Measurements from ENCODE around the gene KLHL29.

KLHL29 gene

DNA sequence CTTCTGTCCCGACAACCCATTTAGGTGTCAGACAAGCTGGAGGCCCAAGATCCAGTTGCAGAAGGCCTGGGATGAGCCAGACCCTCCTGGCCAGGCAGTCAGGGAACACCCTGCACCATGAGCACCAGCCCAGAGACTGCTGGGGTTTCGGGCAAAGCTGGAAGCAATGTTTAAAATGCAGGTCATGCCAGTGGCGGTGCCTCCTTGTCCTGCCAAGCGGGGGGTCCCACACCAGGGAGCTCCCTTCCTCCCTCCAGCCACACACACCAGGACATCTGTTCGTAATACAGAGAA, 311.7 kb downstream of the KLHL29 start:
- Histone ChIP-seq H3K4me3 (no peak overlapping the region), H3K27ac (no peak overlapping the region)
- DNase-seq (ENCODE audit: low spot score), result no peak
- TF ChIP-seq, protein P1, sequence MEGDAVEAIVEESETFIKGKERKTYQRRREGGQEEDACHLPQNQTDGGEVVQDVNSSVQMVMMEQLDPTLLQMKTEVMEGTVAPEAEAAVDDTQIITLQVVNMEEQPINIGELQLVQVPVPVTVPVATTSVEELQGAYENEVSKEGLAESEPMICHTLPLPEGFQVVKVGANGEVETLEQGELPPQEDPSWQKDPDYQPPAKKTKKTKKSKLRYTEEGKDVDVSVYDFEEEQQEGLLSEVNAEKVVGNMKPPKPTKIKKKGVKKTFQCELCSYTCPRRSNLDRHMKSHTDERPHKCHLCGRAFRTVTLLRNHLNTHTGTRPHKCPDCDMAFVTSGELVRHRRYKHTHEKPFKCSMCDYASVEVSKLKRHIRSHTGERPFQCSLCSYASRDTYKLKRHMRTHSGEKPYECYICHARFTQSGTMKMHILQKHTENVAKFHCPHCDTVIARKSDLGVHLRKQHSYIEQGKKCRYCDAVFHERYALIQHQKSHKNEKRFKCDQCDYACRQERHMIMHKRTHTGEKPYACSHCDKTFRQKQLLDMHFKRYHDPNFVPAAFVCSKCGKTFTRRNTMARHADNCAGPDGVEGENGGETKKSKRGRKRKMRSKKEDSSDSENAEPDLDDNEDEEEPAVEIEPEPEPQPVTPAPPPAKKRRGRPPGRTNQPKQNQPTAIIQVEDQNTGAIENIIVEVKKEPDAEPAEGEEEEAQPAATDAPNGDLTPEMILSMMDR (IDR thresholded peaks at IDR 0.05), result no peak

DNA sequence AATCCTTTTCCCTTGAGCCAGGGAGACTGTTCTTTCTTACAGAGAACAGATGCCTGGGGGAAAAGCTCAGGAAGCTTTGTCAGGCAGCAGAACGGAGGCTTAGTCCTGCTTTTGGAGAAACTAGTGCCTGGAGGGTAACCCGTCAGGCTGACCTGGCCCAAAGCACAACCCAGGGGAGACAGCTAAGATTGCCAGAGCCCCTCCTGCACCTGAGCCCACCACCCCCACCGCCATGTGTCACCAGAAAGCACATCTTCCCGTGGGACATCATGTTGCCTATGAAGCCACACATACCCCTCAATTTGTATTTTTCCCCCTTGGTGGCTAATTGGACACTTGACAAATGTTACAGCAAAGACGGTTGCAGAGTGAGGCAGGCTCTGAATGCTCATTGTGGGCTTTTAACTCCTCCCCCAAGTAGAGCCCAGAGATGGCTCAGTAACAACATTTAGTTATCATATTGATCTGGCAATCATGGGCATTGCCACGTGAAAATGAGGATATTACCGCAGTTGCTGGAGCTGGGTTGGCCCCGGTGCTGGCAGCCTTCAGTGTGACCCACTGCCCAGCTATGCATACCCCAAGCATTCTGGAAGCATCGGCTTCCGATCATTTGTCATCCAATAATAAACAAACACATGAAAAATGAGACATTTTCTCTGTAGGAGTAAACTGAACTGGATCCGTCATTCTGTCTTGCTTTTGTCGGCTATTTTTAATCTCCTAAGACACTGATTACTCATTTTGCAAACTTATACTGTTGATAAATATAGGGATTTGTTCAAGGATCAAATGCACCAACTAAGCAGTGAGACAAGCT, 312.5 kb downstream of the KLHL29 start:
- TF ChIP-seq, protein P1 (IDR thresholded peaks at IDR 0.05), result no peak
- DNase-seq (ENCODE audit: low spot score), result no peak
- Histone ChIP-seq H3K27ac (no peak overlapping the region), H3K4me3 (no peak overlapping the region)

DNA sequence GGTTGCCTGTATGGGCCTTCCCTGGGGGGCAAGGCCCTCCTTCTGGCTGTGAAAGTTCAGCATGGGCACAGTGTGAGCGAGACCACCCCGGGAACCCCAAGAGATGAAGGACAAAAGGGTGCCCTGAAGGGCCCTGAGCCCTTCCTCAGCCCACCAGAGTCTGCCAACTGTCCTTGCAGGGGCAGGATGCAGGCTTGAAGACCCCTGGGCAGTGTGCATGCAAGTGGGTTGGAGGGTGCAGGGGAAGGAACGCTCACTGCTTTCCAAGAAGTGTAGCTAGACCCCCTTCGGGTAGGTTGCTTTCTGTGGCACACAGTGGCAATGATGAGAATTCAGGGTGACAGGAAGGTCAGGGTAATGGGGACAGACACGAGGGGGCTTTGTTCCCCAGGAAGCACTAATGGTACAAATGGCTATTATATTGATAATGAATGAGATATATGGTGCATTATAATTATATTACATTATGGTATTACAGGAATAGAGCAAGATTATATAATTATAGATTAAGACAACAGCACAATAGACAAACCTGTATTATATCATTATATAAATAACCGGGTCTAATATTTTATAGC, 313.2 kb downstream of the KLHL29 start:
- peak; percentile 19 for DNase-seq (ENCODE audit: low spot score)
- Histone ChIP-seq H3K4me3 (no peak overlapping the region), H3K27ac (no peak overlapping the region)
- TF ChIP-seq, protein P1 (IDR thresholded peaks at IDR 0.05), result no peak

DNA sequence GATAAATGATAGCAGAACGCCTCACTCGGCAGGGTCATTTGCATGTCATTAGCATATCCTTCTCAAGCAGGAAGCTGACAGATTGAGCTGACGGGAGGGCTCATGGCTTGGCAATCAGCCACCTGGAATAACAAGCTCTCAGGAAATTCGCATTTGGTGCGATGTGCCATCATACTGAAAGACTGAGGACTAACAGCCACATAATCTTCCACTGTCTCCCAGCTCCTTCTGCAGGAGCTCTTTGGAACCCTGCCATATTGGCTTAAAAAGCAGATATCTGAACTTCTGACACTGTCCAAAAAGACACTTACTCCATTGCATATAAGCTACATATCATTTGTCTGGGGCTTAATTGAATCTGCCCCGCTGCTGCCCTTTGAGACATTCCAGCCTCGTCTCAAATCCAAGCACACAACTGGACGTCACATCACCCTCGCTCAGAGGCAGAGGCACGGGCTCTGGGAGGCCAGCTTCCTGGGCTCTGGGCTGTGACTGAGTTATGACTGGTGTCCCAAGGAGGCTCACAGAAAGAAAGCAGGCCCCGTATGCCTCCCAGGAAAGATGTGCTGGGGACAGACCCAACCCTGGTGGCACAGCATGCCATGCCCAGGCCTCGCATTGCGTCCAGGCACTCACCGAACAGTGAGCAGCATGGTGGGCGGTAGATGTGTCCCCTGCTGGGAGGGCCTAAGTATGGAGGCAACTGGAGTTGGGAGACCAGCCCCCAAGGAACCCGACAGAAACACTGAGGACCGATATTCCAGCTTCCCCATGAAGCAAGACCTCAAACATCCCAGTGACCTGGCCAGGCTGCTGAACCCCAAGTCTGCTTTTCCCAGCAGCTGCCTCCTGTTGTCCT, 314.0 kb downstream of the KLHL29 start:
- TF ChIP-seq, protein P1 (IDR thresholded peaks at IDR 0.05), result no peak
- DNase-seq (ENCODE audit: low spot score), result peak; percentile 31
- H3K27ac ChIP-seq, result no peak overlapping the region
- no peak overlapping the region for H3K4me3 ChIP-seq

DNA sequence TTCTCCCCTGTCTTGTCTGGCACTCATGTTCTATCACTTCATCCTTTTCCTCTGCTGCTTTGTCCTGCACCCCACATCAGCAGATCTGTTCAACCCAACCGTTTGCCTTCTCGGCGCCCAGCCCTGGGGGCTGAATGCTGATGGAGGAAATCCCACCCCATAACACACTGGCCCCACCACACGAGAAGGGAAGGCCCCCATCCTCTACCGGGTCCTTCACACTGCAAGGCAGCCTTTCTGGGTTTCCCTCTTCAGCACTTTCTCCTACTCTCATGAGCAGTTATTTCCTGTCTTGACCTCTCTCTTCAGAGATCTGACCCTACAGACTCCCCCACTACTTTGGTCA, 314.6 kb downstream of the KLHL29 start:
- no peak overlapping the region for H3K27ac ChIP-seq
- TF ChIP-seq, protein P1 (IDR thresholded peaks at IDR 0.05), result no peak
- DNase-seq (ENCODE audit: low spot score), result peak; percentile 45
- H3K4me3 ChIP-seq, result no peak overlapping the region

DNA sequence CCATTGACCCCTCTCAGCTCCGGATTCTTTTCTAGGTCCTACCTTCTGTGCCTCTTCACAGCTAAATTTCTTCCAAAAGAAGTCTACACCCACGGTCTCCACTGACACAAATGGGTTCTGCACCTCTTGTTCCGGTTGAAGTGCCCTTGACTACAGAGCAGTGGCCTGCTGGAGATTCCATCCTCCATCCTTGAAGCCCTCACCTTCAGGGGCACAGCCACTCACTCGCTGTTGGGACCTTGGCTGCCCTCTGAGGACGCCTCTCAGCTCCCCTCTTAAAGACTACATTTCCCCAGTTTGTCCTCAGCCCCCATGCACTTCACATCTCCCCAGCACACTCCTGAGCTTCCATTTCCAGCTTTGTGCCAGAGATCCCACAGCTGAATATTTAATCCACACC, 315.6 kb downstream of the KLHL29 start:
- H3K4me3 ChIP-seq, result no peak overlapping the region
- peak; percentile 38 for DNase-seq (ENCODE audit: low spot score)
- TF ChIP-seq, protein P1 (IDR thresholded peaks at IDR 0.05), result no peak
- no peak overlapping the region for H3K27ac ChIP-seq
